Measurements from ENCODE around the gene AEBP1. TPM values are rescaled to one million over a fixed set of nuclear protein-coding genes. Genes with fewer than 3 reads are reported as not detected.

The AEBP1 gene
- total RNA-seq, 1 experiment from 2014 or later: 49.3 TPM

GRCh38 chr7:44062180-44062902 is 41.8 kb upstream of the AEBP1 start:
- Histone ChIP-seq H4K5ac (ENCODE audit: insufficient read length, low read depth, low read length) (no peak overlapping the region), H3K56ac (ENCODE audit: insufficient read length, low read depth, low read length) (no peak overlapping the region), H3K4me1 (ENCODE audit: insufficient read depth, low read length) (peaks cover 10% of the 10 kb centered on the region; the same call in 1 of the 2 replicates), H2BK12ac (ENCODE audit: insufficient read length, low read depth, low read length) (no peak overlapping the region), H3K23me2 (ENCODE audit: insufficient read length, low read depth, low read length, poor library complexity, severe bottlenecking) (no peaks in the 10 kb centered on the region), H4K8ac (replicated peaks; ENCODE audit: insufficient read length, low read depth, low read length) (no peak overlapping the region), H3K79me1 (ENCODE audit: insufficient read depth, low read depth, low read length, poor library complexity, severe bottlenecking) (no peaks in the 10 kb centered on the region), H3K27me3 (ENCODE audit: insufficient read depth, low read length) (no peaks in the 10 kb centered on the region), H3T11ph (ENCODE audit: low read length) (no peak overlapping the region), H3K9ac (ENCODE audit: extremely low read depth, insufficient read length, low read length) (no peak overlapping the region), H3K9me3 (ENCODE audit: control insufficient read depth, low read depth, low read length) (no peaks in the 10 kb centered on the region), H2BK15ac (ENCODE audit: low read depth, low read length) (no peak overlapping the region), H2BK20ac (ENCODE audit: low read depth, low read length, poor library complexity, severe bottlenecking) (no peak overlapping the region), H3K14ac (ENCODE audit: insufficient read depth, low read length) (no peak overlapping the region), H2BK5ac (ENCODE audit: insufficient read length, low read length) (no peak overlapping the region), H3K4ac (ENCODE audit: low read depth, low read length) (no peak overlapping the region), H3K79me2 (ENCODE audit: insufficient read depth, low read length) (no peaks in the 10 kb centered on the region), H2AFZ (ENCODE audit: low read length) (no peak overlapping the region), H4K20me1 (ENCODE audit: control insufficient read depth, insufficient read depth, insufficient read length) (no peaks in the 10 kb centered on the region), H2AK5ac (ENCODE audit: insufficient read length, low read length) (no peak overlapping the region), H3K18ac (ENCODE audit: insufficient read length, low read depth, low read length) (no peak overlapping the region), H3K27ac (ENCODE audit: insufficient read length, low read depth, low read length) (no peak overlapping the region), H3K4me2 (ENCODE audit: insufficient read depth, insufficient read length, low read length) (no peak overlapping the region), H4K91ac (ENCODE audit: insufficient read length, low read depth, low read length) (no peak overlapping the region), H3K23ac (ENCODE audit: insufficient read length, low read depth, low read length) (no peak overlapping the region), H2BK120ac (ENCODE audit: low read depth, low read length, poor library complexity, severe bottlenecking) (no peak overlapping the region)
- Mint-ChIP-seq H3K9me3 (no peaks in the 10 kb centered on the region; a peak in 2 of 5 replicates), H3K36me3 (ENCODE audit: insufficient read depth in 1 of 3, low read depth in 3 of 3) (peaks cover 14 to 42% (median 25%) of the 10 kb centered on the region in 3 experiments; a peak in 6 of 7 replicates), H3K4me3 (no peak overlapping the region), H3K27ac (no peak overlapping the region), H3K4me1 (peaks cover 33 to 36% of the 10 kb centered on the region in 2 experiments), H3K27me3 (ENCODE audit: low read depth) (peaks cover 13% of the 10 kb centered on the region)
- no peak for TF ChIP-seq CTCF (conservative IDR thresholded peaks at IDR 0.05)
- no peak for DNase-seq
- no CpG with 5 or more reads among the region's 11 CpGs for WGBS (ENCODE audit: extremely low coverage, insufficient read length, low lambda C conversion rate)
